Activated T-cell treated with anti-CD3 and anti-CD28 coated beads, Interleukin-2, amount 50 U/mL, for 48 hours (primary cell): ENCODE results near the gene JAG1.

Source experiments
- DNase-seq, 2 experiments: peaks; one replicate each; pipeline ENCODE4 v3.0.0-alpha.2; 2020

Gene JAG1

DNA sequence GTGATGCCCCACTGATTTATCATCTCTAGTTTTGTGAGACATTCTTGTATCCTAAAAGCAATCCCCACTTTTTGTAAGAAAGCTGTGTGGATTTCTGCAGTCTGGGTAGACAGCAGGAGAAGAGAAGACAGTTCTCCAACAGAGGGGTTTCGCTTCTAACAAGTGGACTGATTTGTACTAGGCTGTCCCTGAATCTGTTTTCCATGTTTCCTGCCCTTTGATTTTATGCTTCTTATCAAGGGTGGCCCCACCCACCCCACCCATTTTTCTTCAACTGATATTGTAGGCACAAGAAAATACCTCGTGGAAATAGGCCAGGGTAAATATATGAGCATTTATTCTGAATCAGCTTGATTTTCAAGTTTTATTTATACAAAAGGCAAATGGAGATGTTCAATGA, 25.7 kb upstream of the JAG1 start:
- no peak for DNase-seq

- peak; percentile 35 to 38 for DNase-seq
These were observed 22.9 kb upstream of the JAG1 start for GRCh38 chr20:10696650-10697049.

DNA sequence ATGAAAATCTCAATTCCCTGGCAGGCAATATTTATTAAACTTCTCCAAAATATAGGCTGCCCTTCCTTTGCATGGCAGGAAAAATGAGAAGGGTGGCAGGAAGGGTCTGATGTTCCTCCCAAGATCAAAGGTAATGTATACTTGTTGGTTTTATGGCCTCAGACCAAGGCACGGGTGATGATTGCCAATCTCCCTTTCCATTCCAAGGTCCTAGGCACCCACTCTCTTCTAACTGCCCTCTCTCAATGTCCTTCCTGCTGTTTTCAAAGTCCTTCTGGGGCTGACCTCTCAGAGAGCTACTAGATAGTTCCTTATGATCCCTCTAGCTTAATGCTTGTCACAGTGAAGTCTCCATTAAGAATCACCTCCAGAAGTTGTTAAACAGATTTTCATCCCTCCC, 15.6 kb upstream of the JAG1 start:
- DNase-seq = no peak

DNA sequence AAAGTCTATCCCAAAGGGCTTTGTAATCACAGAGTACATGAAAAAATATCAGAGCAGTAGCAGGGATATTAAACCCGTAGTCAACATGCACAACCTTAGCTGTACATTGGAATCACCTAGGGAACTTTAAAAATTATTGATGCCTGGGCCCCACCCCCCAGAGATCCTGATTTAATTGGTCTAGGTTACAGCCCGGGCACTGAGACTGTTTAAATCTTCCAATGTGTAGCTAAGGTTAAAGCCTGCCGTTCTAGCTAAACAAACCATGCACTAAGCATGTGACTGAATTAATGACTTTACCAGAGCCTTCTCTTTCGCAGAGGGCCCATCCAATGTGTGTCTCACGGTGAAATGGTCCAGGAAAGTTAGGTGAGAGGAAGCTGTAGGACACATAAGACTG, 14.1 kb upstream of the JAG1 start:
- no peak for DNase-seq

DNA sequence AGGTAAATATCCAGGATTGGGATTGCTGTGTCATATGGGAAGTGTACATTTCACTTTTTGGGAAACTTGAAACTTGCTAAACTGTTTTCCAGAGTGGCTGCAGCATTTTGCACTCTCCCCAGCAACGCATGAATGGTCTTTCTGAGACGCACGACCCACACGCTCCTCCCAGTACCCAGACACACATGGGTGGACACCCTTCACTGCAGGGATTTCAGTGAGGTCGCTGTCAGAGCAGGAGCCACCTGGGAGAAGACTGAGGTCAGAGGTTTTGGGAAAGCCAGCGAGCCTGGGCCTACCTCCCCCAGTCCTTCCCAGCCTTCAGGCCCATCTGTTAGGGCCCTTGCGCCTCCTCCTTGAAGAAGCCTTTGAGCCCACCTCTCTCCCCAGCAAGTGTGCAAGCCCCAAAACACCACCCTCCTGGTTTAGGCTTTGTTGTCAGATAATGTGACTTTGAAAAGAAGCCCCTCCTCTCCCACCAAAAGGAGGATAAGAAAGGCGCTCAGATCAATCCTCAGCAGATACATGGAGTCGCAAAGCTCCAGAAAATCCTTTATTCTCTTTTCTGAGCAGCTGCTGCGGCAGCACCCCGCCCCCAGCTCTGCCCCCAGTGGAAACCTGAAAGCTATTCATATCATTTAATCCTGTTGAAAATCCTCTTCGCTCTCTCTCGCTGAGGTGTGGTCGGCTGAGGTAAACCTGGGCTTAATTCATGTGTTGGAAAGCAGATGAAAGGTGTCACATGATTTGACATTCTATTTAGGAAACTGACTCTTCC, 12.7 kb upstream of the JAG1 start:
- DNase-seq = no peak

DNA sequence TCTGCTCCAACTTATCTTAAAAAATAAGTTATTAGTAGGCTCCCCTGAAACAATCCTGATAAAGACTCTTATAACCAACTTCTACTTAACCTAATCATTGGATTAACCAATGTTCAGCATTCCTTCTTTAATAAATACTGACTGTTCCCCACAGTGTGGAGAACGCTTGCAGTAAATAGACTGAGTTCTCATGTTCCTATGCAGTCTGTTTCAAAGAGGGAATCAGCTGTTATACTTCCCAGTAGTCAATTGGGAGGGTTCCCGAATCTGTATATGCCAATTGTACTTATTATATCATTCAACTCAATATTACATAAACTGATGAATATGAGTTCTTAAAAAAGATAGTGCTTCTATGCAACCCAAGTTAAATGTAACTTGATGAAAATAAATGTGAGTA, 9.7 kb upstream of the JAG1 start:
- DNase-seq = no peak

GRCh38 chr20:10682939-10683338, 9.1 kb upstream of the JAG1 start:
- DNase-seq = no peak

GRCh38 chr20:10681494-10681893, 7.7 kb upstream of the JAG1 start:
- DNase-seq = no peak

GRCh38 chr20:10680571-10680970, 6.8 kb upstream of the JAG1 start:
- no peak for DNase-seq

GRCh38 chr20:10679269-10679668, 5.5 kb upstream of the JAG1 start:
- DNase-seq = no peak

- no peak for DNase-seq
These were observed 2.7 kb upstream of the JAG1 start for GRCh38 chr20:10676518-10676917.

DNA sequence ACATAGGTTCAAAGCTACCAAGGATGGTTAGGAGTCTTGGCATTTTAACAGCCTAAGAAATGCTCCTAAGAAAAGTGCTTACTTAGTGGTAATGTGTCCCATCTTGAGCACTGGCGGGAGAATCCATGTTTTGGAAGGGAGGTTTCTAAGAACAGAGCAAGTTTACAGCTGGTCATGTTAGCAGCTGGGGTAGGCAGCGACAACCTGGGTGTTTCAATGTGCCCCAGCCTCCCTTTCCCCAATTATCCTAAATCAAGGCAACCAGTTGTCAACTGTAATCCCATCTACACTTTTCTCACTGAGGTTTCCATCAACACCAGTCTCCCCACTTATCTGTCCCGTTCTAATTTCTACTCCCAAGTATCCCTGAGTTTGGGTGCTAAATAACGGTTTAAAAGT, 1.6 kb upstream of the JAG1 start:
- DNase-seq = no peak

DNA sequence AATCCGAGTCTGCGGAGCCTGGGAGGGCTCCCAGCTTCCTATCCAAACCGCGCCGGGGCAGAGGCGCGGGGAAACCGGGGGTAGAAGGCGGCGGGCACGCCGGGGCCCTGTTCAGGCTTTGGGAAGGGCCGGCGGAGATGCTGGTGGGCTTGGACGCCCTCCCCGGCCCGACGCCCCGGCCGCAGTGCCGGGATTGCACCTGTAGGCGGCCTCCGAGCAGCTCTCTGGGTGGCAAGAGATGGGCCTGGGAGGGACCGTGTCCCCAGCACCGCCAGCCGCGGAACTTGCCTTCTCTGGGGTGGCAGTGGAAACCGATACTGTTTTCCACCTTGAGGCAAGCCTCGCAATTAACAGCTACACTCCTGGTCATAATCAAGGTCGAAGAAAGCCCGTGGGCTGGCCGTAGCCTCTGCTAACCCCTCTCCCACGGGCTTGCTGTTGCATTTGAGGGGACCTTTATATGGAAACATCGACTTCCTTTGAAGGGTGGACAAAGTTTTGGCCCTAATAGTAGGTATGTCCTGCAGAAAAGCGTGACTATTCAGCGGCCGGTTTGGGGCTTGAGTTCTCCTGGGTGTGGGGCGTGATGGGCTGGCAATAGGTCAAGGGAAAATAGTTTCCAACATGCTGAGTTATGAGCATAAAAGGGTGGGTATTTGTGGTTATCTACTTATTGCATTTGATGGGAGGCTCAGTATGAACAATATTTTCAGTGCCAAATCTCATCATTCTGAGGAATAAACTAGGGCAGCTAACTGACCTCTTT, 1.1 kb upstream of the JAG1 start:
- peak; percentile 52 to 65 for DNase-seq

GRCh38 chr20:10673176-10673841, 490 bp downstream of the JAG1 start:
- peak; percentile 36 to 46 for DNase-seq

DNA sequence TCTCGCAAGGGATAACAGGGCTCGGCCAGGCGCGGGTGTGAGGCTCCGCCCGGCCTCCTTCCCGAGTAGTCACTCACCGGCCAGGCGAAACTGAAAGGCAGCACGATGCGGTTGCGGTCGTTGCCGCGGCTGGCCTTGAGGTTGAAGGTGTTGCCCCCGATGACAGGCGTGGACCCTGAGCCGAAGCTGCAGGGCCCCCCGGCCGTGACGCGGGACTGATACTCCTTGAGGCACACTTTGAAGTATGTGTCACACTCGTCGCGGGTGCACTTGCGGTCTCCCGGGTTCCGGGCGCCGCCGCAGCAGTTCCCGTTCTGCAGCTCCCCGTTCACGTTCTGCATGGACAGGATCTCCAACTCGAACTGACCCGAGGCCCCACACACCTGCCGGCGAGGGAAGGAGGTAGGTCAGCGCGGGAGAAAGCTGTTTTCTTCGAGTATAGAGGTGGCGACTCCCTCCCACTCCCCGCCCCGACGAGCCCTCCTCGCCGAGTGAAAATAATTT, 1.1 kb downstream of the JAG1 start:
- DNase-seq = peak; percentile 72

DNA sequence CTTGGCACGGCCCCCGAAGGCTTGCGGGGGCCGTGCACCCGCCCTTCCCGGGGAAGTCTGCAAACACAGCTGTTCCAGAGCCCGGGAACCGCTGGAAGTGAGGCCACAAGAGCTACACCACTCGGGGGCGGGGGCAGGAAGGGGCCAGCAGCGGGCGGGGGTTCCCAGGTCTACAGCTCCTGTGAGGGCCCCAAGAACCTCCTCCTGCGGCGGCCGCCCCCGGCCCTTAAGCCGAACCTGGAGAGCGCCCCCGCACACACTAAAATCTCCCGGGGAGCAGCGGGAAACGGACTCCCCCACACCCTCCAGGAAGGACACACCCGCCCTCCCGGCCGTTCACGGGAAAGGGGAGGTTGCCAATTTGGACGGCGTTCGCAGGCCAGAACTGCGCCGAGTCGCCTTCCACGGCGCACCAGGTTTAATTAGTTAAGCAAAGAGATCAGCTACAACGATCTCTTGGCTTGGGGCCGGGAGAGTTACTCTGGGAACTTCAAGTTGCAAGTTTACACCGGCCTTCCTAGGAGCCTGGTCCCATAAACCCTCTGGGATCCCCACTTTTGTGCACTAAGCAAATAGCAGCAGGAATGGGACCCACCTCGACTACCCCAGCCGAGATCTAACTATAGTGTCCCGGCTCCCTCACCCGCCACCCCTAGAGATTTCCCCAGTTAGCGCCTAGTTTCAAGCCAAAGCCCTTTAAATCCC, 1.7 kb downstream of the JAG1 start:
- DNase-seq = peak; percentile 32 to 35

GRCh38 chr20:10671221-10671918, 2.4 kb downstream of the JAG1 start:
- DNase-seq = peak; percentile 38 to 49

- no peak for DNase-seq
These were observed 3.1 kb downstream of the JAG1 start for GRCh38 chr20:10670501-10671220.

GRCh38 chr20:10669843-10670446, 3.9 kb downstream of the JAG1 start:
- no peak for DNase-seq

DNA sequence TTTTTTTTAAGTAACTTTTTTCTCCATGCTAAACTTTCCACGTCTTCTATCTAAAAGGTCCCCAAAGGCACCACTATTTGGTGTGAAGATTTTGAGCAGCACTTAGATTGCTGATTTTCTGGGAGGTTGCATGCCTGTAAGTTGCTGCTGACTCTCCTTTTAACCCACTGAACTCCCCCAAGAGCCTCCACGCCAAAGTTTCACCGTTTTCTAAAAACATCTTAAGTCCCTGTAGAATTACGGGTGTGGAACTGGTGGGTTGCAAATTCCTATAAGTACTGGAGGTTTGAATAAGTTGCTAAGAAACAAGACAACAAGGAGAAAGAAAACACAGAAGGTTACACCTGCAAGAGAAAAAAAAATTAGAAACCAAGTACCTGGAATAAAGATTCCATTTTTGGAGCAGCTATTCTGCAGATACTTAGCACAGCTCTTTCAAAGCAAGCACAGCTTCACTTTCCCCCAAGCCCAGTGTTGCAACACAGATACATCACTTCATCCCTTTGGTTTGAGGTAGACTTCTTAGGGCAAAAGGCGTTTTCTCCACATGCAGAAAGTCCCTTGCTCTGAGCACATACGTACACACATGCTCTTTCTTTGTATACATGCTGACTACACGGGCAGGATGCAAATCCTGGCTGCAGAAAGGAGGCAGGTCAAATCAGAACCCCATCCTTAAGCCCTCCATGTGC, 5.0 kb downstream of the JAG1 start:
- DNase-seq = no peak
